HG02588 (cell line): ENCODE results near the gene STK33.

ENCODE experiments used
- ATAC-seq: cut with Tn5 transposase; IDR thresholded peaks from one replicate; pipeline ENCODE4 v1.9.1; 2021; ENCODE audit warnings: mild to moderate bottlenecking, moderate library complexity; ENCODE audit not compliant: unreplicated experiment

STK33 gene

GRCh38 chr11:8381343-8381742 lies 212.7 kb downstream of the STK33 start:
- no peak for ATAC-seq

GRCh38 chr11:8375932-8376331 lies 218.1 kb downstream of the STK33 start:
- ATAC-seq, result no peak

- no peak for ATAC-seq
Observed at GRCh38 chr11:8375460-8375859, 218.6 kb downstream of the STK33 start.

GRCh38 chr11:8374716-8375115 lies 219.3 kb downstream of the STK33 start:
- no peak for ATAC-seq

GRCh38 chr11:8373519-8374432 lies 220.3 kb downstream of the STK33 start:
- ATAC-seq, result no peak

- ATAC-seq, result no peak
Observed at GRCh38 chr11:8372641-8373381, 221.2 kb downstream of the STK33 start.

- no peak for ATAC-seq
Observed at GRCh38 chr11:8371516-8371884, 222.5 kb downstream of the STK33 start.

GRCh38 chr11:8370812-8371515 lies 223.1 kb downstream of the STK33 start:
- no peak for ATAC-seq

GRCh38 chr11:8369592-8370205 lies 224.3 kb downstream of the STK33 start:
- ATAC-seq, result no peak

GRCh38 chr11:8368772-8369171 lies 225.3 kb downstream of the STK33 start:
- ATAC-seq, result no peak

- ATAC-seq, result no peak
Observed at GRCh38 chr11:8368194-8368593, 225.8 kb downstream of the STK33 start.

GRCh38 chr11:8366316-8366715 lies 227.7 kb downstream of the STK33 start:
- ATAC-seq, result no peak

- no peak for ATAC-seq
Observed at GRCh38 chr11:8365216-8365941, 228.6 kb downstream of the STK33 start.

- no peak for ATAC-seq
Observed at GRCh38 chr11:8363921-8364320, 230.1 kb downstream of the STK33 start.

GRCh38 chr11:8362899-8363298 lies 231.1 kb downstream of the STK33 start:
- ATAC-seq, result no peak

- ATAC-seq, result no peak
Observed at GRCh38 chr11:8362491-8362890, 231.5 kb downstream of the STK33 start.

GRCh38 chr11:8361664-8362210 lies 232.3 kb downstream of the STK33 start:
- no peak for ATAC-seq

GRCh38 chr11:8361206-8361605 lies 232.8 kb downstream of the STK33 start:
- no peak for ATAC-seq

- ATAC-seq, result no peak
Observed at GRCh38 chr11:8360086-8360828, 233.8 kb downstream of the STK33 start.
